ENCODE results near the gene POLE3.

DNA sequence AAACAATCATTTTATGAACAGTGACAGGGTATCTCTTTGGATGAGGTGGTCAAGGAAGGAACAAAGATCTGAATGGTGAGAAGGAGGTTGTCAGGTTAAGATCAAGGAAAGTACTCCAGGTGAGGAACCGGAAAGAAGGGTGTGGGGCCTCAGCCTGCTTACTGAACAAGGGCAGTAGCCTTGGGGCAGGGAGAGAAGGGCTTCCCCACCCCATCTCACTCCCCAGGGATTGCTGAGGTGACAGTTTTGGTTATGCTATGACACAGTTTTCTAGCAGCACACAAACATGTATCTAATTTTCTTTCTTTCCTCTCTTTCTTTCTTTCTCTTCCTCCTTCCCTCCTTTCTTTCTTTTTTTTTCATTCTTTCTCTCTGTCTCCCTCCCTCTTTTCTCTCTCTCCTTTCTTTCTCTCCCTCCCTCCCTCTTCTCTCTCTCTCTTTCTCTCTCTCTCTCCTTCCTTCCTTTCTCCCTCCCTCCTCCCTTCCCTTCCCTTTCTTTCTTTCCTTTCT is 29.6 kb downstream of the POLE3 start:
- TF ChIP-seq, protein P1, sequence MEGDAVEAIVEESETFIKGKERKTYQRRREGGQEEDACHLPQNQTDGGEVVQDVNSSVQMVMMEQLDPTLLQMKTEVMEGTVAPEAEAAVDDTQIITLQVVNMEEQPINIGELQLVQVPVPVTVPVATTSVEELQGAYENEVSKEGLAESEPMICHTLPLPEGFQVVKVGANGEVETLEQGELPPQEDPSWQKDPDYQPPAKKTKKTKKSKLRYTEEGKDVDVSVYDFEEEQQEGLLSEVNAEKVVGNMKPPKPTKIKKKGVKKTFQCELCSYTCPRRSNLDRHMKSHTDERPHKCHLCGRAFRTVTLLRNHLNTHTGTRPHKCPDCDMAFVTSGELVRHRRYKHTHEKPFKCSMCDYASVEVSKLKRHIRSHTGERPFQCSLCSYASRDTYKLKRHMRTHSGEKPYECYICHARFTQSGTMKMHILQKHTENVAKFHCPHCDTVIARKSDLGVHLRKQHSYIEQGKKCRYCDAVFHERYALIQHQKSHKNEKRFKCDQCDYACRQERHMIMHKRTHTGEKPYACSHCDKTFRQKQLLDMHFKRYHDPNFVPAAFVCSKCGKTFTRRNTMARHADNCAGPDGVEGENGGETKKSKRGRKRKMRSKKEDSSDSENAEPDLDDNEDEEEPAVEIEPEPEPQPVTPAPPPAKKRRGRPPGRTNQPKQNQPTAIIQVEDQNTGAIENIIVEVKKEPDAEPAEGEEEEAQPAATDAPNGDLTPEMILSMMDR (IDR thresholded peaks at IDR 0.05) = no peak
- no peak for TF ChIP-seq POLR2A (IDR thresholded peaks at IDR 0.05)
